GM21825 (cell line): ENCODE measurements around the gene NSUN7.

Source experiments
- ATAC-seq: cut with Tn5 transposase; IDR thresholded peaks from one replicate; pipeline ENCODE4 v1.9.1; 2021; ENCODE audit warnings: mild to moderate bottlenecking, moderate library complexity; ENCODE audit not compliant: unreplicated experiment

Gene NSUN7

GRCh38 chr4:40733752-40734151 lies 16.0 kb upstream of the NSUN7 start:
- ATAC-seq = no peak

- no peak for ATAC-seq
These were observed 15.3 kb upstream of the NSUN7 start for GRCh38 chr4:40734497-40734896.

GRCh38 chr4:40736910-40737309 lies 12.8 kb upstream of the NSUN7 start:
- no peak for ATAC-seq

GRCh38 chr4:40737879-40738278 lies 11.9 kb upstream of the NSUN7 start:
- ATAC-seq = no peak

- ATAC-seq = no peak
These were observed 10.4 kb upstream of the NSUN7 start for GRCh38 chr4:40739347-40739746.

- ATAC-seq = no peak
These were observed 5.5 kb upstream of the NSUN7 start for GRCh38 chr4:40744218-40744617.

- no peak for ATAC-seq
These were observed 4.3 kb upstream of the NSUN7 start for GRCh38 chr4:40745285-40745984.

GRCh38 chr4:40747207-40747835 lies 2.4 kb upstream of the NSUN7 start:
- no peak for ATAC-seq

- ATAC-seq = no peak
These were observed 905 bp downstream of the NSUN7 start for GRCh38 chr4:40750461-40751258.

GRCh38 chr4:40755616-40756015 lies 5.9 kb downstream of the NSUN7 start:
- no peak for ATAC-seq

- ATAC-seq = peak; percentile 99
These were observed 13.5 kb downstream of the NSUN7 start for GRCh38 chr4:40763228-40763716.

- ATAC-seq = no peak
These were observed 19.5 kb downstream of the NSUN7 start for GRCh38 chr4:40769266-40769665.

GRCh38 chr4:40778090-40778489 lies 28.3 kb downstream of the NSUN7 start:
- ATAC-seq = no peak

GRCh38 chr4:40782876-40783275 lies 33.1 kb downstream of the NSUN7 start:
- ATAC-seq = no peak

GRCh38 chr4:40785727-40786126 lies 36.0 kb downstream of the NSUN7 start:
- ATAC-seq = no peak

- no peak for ATAC-seq
These were observed 38.6 kb downstream of the NSUN7 start for GRCh38 chr4:40788331-40788730.

- ATAC-seq = no peak
These were observed 39.3 kb downstream of the NSUN7 start for GRCh38 chr4:40789031-40789430.

GRCh38 chr4:40789771-40790170 lies 40.0 kb downstream of the NSUN7 start:
- no peak for ATAC-seq

- peak; percentile 87 for ATAC-seq
These were observed 50.3 kb downstream of the NSUN7 start for GRCh38 chr4:40800064-40800463.

- ATAC-seq = no peak
These were observed 54.8 kb downstream of the NSUN7 start for GRCh38 chr4:40804598-40804997.

- ATAC-seq = no peak
These were observed 59.2 kb downstream of the NSUN7 start for GRCh38 chr4:40808926-40809457.
